Measurements from ENCODE around the gene HIRIP3.
A peak's percentile ranks its signal among the peaks of the same experiment; 100 is the strongest.

HIRIP3 gene

DNA sequence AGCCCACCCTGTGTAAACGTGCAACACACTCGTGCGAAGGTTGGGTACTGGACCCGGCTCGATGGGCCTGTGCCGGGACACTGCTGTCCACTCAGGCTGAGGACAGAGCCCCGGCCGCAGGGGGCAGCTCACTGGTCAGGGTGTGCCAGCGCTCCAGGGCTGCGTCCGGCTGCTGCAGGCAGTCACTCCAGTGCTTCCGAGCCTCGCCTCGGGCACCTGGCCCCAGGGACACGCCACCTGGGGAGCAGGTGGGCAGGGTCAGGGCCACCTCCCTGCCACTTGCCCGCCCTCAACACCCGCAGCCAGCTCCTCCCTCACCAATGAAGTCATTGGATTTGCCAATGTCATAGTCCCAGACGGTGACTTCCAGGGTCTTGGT lies 10.7 kb upstream of the HIRIP3 start:
- Histone ChIP-seq H3K27me3 (ENCODE audit: insufficient read depth, low read length) (peaks cover 19% of the 10 kb centered on the region), H3K79me2 (ENCODE audit: control insufficient read depth, insufficient read depth, low read length, unreplicated experiment) (no peaks in the 10 kb centered on the region), H3K36me3 (ENCODE audit: insufficient read depth, low read length) (no peaks in the 10 kb centered on the region), H3K4me1 (ENCODE audit: control insufficient read depth, insufficient read depth, low read length, unreplicated experiment) (peaks cover 6% of the 10 kb centered on the region), H3K4me3 (ENCODE audit: low read depth, low read length) (no peak overlapping the region), H2AFZ (ENCODE audit: low read length, unreplicated experiment) (no peak overlapping the region), H3K27ac (ENCODE audit: low read depth, low read length) (no peak overlapping the region)

- no peak overlapping the region for H3K4me3 ChIP-seq (ENCODE audit: low read depth, low read length)
- no peak overlapping the region for H3K27ac ChIP-seq (ENCODE audit: low read depth, low read length)
- peaks cover 14% of the 10 kb centered on the region for H3K27me3 ChIP-seq (ENCODE audit: insufficient read depth, low read length)
Measured at GRCh38 chr16:30005341-30006094, 10.1 kb upstream of the HIRIP3 start.

GRCh38 chr16:30004811-30005242 lies 9.4 kb upstream of the HIRIP3 start:
- no peaks in the 10 kb centered on the region for H3K4me1 ChIP-seq (ENCODE audit: control insufficient read depth, insufficient read depth, low read length, unreplicated experiment)
- H2AFZ ChIP-seq (ENCODE audit: low read length, unreplicated experiment), result no peak overlapping the region
- H3K27ac ChIP-seq (ENCODE audit: low read depth, low read length), result no peak overlapping the region
- H3K79me2 ChIP-seq (ENCODE audit: control insufficient read depth, insufficient read depth, low read length, unreplicated experiment), result no peaks in the 10 kb centered on the region
- H3K4me3 ChIP-seq (ENCODE audit: low read depth, low read length), result no peak overlapping the region
- peaks cover 7% of the 10 kb centered on the region; the same call in 1 of the 2 replicates for H3K27me3 ChIP-seq (ENCODE audit: insufficient read depth, low read length)
- no peaks in the 10 kb centered on the region for H3K36me3 ChIP-seq (ENCODE audit: insufficient read depth, low read length)

More at GRCh38 chr16:30005341-30006094, 10.1 kb upstream of the HIRIP3 start:
- no peaks in the 10 kb centered on the region for H3K79me2 ChIP-seq (ENCODE audit: control insufficient read depth, insufficient read depth, low read length, unreplicated experiment)
- no peak overlapping the region for H2AFZ ChIP-seq (ENCODE audit: low read length, unreplicated experiment)
- peaks cover 4% of the 10 kb centered on the region for H3K4me1 ChIP-seq (ENCODE audit: control insufficient read depth, insufficient read depth, low read length, unreplicated experiment)
- H3K36me3 ChIP-seq (ENCODE audit: insufficient read depth, low read length), result no peaks in the 10 kb centered on the region

DNA sequence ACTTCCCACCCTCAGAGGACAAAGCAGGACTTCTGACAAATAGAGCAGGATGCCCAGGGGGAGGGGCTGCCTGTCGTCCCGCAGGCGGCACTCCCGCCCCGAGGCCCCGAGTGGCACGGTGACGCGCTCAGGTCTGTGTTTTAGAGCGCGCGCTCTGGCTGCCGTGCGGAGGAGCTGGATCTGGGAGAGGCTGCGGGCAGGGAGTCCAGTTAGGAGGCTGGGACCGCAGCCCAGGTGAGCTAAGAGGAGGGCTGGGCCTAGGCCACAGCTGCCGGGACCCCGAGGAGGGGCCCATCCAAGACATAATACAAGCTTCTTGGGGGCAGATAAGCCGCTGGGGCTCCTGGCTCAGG lies 9.0 kb upstream of the HIRIP3 start:
- Histone ChIP-seq H3K36me3 (ENCODE audit: insufficient read depth, low read length) (peaks cover 4% of the 10 kb centered on the region; the same call in 1 of the 2 replicates), H3K4me1 (ENCODE audit: control insufficient read depth, insufficient read depth, low read length, unreplicated experiment) (no peaks in the 10 kb centered on the region)

DNA sequence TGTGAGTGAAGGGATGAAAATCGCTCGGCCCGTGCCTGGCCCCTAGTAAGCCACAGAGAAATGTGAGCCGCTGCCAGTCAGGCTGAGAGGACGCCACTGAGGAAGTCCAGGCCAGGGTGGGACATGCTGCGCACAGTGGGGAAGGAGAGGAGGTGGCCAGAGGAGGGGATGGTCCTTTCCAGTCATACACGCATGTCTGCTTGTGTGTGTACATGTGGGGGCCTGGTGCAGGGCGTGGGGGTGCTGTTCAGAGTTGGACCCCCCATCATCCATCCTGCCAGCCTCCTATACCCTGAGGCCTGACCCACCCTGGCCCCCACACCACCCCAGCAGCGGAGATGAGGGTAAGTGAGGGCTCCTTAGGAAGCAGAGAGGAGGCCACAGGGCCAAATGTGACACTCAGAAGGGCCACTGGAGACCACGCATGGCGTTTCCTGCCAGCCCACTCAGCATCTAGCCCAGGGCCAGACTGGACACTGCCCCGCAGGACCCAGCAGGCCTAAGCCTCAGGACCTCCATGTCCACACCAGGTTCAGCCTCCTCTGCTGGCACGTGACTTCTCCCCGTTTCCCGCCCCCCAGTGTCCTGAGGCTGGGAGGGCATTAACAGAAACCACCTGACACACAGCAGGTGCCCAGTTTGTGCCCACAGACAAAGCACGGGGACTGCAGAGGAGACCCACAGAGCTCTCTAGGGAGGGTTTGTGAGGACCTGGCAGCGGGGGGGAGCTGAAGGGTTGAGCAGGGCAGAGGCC lies 8.4 kb upstream of the HIRIP3 start:
- Histone ChIP-seq H3K27ac (ENCODE audit: low read depth, low read length) (no peak overlapping the region), H3K4me1 (ENCODE audit: control insufficient read depth, insufficient read depth, low read length, unreplicated experiment) (no peaks in the 10 kb centered on the region), H3K79me2 (ENCODE audit: control insufficient read depth, insufficient read depth, low read length, unreplicated experiment) (no peaks in the 10 kb centered on the region), H3K27me3 (ENCODE audit: insufficient read depth, low read length) (no peaks in the 10 kb centered on the region), H3K4me3 (ENCODE audit: low read depth, low read length) (no peak overlapping the region), H2AFZ (ENCODE audit: low read length, unreplicated experiment) (no peak overlapping the region), H3K36me3 (ENCODE audit: insufficient read depth, low read length) (peaks cover 5% of the 10 kb centered on the region; the same call in 1 of the 2 replicates)

More for the DNA sequence above, 9.0 kb upstream of the HIRIP3 start:
- Histone ChIP-seq H3K27me3 (ENCODE audit: insufficient read depth, low read length) (0 out of 2 replicates have a peak, but pooled peaks cover 2% of the 10 kb centered on the region), H3K4me3 (ENCODE audit: low read depth, low read length) (no peak overlapping the region), H2AFZ (ENCODE audit: low read length, unreplicated experiment) (no peak overlapping the region), H3K27ac (ENCODE audit: low read depth, low read length) (no peak overlapping the region), H3K79me2 (ENCODE audit: control insufficient read depth, insufficient read depth, low read length, unreplicated experiment) (no peaks in the 10 kb centered on the region)

DNA sequence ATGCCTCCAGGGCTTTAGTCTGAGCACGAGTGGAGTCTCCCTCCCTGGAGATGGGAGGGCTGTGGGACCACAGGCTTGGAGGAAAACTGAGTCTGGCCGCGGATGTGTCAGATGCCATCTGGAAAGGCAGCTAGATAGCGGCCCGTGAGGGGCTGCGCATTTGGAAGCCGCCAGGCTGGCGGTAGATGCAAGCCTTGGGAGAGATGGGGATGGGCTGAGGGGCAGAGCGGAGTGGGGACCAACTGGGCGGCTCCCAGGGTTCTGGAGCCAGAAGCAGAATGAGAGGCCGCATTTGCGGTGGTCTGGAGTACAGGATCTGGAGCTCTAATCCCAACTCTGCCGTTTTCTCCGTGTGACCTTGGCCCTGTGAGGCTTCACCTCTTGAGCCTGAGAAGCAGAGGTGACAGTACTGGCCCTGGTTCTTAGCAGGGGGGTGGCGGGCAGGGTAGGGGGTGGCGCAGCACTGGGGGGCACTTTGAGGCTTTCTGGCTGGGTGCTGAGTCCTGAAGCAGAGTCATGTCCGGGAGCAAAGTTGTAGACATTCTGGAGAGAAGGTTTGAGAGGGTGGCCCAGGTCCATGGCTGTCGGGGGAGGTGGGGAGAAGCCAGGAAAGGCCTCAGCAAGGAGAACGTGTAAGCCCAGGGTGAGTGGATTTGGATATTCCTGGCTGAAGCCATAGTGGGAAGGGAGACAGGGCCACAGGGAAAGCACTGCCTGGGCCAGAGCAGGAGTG lies 7.4 kb upstream of the HIRIP3 start:
- Histone ChIP-seq H3K27me3 (ENCODE audit: insufficient read depth, low read length) (no peaks in the 10 kb centered on the region), H3K4me1 (ENCODE audit: control insufficient read depth, insufficient read depth, low read length, unreplicated experiment) (no peaks in the 10 kb centered on the region), H3K36me3 (ENCODE audit: insufficient read depth, low read length) (peaks cover 5% of the 10 kb centered on the region; the same call in 1 of the 2 replicates), H3K4me3 (ENCODE audit: low read depth, low read length) (no peak overlapping the region), H2AFZ (ENCODE audit: low read length, unreplicated experiment) (no peak overlapping the region), H3K27ac (ENCODE audit: low read depth, low read length) (no peak overlapping the region), H3K79me2 (ENCODE audit: control insufficient read depth, insufficient read depth, low read length, unreplicated experiment) (no peaks in the 10 kb centered on the region)

- H3K79me2 ChIP-seq (ENCODE audit: control insufficient read depth, insufficient read depth, low read length, unreplicated experiment), result peaks cover 5% of the 10 kb centered on the region
- no peak overlapping the region for H2AFZ ChIP-seq (ENCODE audit: low read length, unreplicated experiment)
- no peaks in the 10 kb centered on the region for H3K27me3 ChIP-seq (ENCODE audit: insufficient read depth, low read length)
- H3K4me3 ChIP-seq (ENCODE audit: low read depth, low read length), result no peak overlapping the region
- H3K27ac ChIP-seq (ENCODE audit: low read depth, low read length), result no peak overlapping the region
- peaks cover 5% of the 10 kb centered on the region for H3K4me1 ChIP-seq (ENCODE audit: control insufficient read depth, insufficient read depth, low read length, unreplicated experiment)
- peaks cover 5% of the 10 kb centered on the region; the same call in 1 of the 2 replicates for H3K36me3 ChIP-seq (ENCODE audit: insufficient read depth, low read length)
Measured at GRCh38 chr16:30000735-30001631, 5.6 kb upstream of the HIRIP3 start.

DNA sequence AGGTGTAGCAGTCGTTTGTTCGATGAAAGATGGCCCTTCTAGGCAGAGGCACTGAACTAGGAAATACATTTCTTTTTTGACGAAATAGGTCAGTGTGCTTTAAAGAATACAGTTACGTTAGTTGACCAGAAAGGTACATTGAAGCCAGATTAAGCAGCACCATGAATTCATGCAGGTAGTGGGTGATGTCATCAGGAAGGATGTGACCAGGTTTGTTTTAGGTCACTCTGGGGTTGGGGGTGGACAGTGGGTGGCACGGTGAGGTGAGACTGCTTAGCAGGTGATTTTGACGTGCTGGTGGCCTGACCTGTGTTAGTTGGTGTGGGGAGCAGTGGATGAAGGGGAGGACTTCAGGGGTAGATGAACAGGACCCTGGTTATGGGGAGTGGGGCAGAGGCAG lies 4.2 kb upstream of the HIRIP3 start:
- peaks cover 9% of the 10 kb centered on the region for H3K4me1 ChIP-seq (ENCODE audit: control insufficient read depth, insufficient read depth, low read length, unreplicated experiment)
- H3K27ac ChIP-seq (ENCODE audit: low read depth, low read length), result no peak overlapping the region
- peaks cover 5% of the 10 kb centered on the region; the same call in 1 of the 2 replicates for H3K36me3 ChIP-seq (ENCODE audit: insufficient read depth, low read length)

GRCh38 chr16:29996766-29997250 lies 1.4 kb upstream of the HIRIP3 start:
- Histone ChIP-seq H3K27ac (ENCODE audit: low read depth, low read length) (no peak overlapping the region), H3K4me3 (ENCODE audit: low read depth, low read length) (peak overlapping the region; percentile 92), H3K79me2 (ENCODE audit: control insufficient read depth, insufficient read depth, low read length, unreplicated experiment) (peaks cover 5% of the 10 kb centered on the region), H3K36me3 (ENCODE audit: insufficient read depth, low read length) (peaks cover 9% of the 10 kb centered on the region; the same call in 1 of the 2 replicates), H3K27me3 (ENCODE audit: insufficient read depth, low read length) (no peaks in the 10 kb centered on the region), H2AFZ (ENCODE audit: low read length, unreplicated experiment) (peak overlapping the region; percentile 43), H3K4me1 (ENCODE audit: control insufficient read depth, insufficient read depth, low read length, unreplicated experiment) (peaks cover 18% of the 10 kb centered on the region)

More for the DNA sequence above, 4.2 kb upstream of the HIRIP3 start:
- H2AFZ ChIP-seq (ENCODE audit: low read length, unreplicated experiment), result no peak overlapping the region
- no peak overlapping the region for H3K4me3 ChIP-seq (ENCODE audit: low read depth, low read length)
- no peaks in the 10 kb centered on the region for H3K27me3 ChIP-seq (ENCODE audit: insufficient read depth, low read length)
- H3K79me2 ChIP-seq (ENCODE audit: control insufficient read depth, insufficient read depth, low read length, unreplicated experiment), result peaks cover 5% of the 10 kb centered on the region
